Neural progenitor cell (in vitro differentiated cells): ENCODE results near the gene KIAA1217.

ENCODE experiments used
- EZH2 ChIP-seq: fragments of 200-600 bp; sonication (generic); IDR thresholded peaks from 2 replicates; pipeline ENCODE4 v1.6.1; 2017; ENCODE audit warnings: antibody characterized with exemption, mild to moderate bottlenecking, moderate library complexity
- EZH2phosphoT487 ChIP-seq: fragments of 200-600 bp; sonication (generic); IDR thresholded peaks from 2 replicates; pipeline ENCODE4 v1.6.1; 2017; ENCODE audit warnings: antibody characterized with exemption
- TF ChIP-seq, protein P1 (sequence below): fragments of 200-600 bp; sonication (generic); IDR thresholded peaks from 2 replicates; pipeline ENCODE4 v1.5.1; 2017; ENCODE audit warnings: antibody characterized with exemption, mild to moderate bottlenecking

- TF ChIP-seq, protein P1, sequence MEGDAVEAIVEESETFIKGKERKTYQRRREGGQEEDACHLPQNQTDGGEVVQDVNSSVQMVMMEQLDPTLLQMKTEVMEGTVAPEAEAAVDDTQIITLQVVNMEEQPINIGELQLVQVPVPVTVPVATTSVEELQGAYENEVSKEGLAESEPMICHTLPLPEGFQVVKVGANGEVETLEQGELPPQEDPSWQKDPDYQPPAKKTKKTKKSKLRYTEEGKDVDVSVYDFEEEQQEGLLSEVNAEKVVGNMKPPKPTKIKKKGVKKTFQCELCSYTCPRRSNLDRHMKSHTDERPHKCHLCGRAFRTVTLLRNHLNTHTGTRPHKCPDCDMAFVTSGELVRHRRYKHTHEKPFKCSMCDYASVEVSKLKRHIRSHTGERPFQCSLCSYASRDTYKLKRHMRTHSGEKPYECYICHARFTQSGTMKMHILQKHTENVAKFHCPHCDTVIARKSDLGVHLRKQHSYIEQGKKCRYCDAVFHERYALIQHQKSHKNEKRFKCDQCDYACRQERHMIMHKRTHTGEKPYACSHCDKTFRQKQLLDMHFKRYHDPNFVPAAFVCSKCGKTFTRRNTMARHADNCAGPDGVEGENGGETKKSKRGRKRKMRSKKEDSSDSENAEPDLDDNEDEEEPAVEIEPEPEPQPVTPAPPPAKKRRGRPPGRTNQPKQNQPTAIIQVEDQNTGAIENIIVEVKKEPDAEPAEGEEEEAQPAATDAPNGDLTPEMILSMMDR = no peak
- TF ChIP-seq EZH2 (no peak), EZH2phosphoT487 (no peak)
These were observed 135.9 kb downstream of the KIAA1217 start for GRCh38 chr10:24344695-24345463.
